Thyroid gland (tissue), 4 donors: Measurements from ENCODE around the gene TEX19. TPM values are rescaled to one million over a fixed set of nuclear protein-coding genes. Genes with fewer than 3 reads are reported as not detected.
A peak's percentile ranks its signal among the peaks of the same experiment; 100 is the strongest.
"Not testable (repeated sequence)": the region's sequence is repeated elsewhere in the genome, so short reads cannot be mapped to it uniquely, and the experiment has no call there.

Source experiments
- DNase-seq, 2 donors: peaks; one replicate each; pipeline ENCODE4 v3.0.0-alpha.2; 2019
- H3K27ac ChIP-seq, 3 donors: fragments of 200-600 bp; sonication (generic); 1 replicate in 2 of 3; 2 replicates in 1 of 3; pipeline ENCODE4 v1.5.1; 2016 to 2019; ENCODE audit warnings: mild to moderate bottlenecking in 1 of 3, moderate library complexity in 1 of 3
- H3K27me3 ChIP-seq: fragments of 200-600 bp; sonication (generic); one replicate; pipeline ENCODE4 v1.5.1; 2019
- H3K36me3 ChIP-seq, 2 donors: fragments of 200-600 bp; sonication (generic); one replicate each; pipeline ENCODE4 v1.5.1; 2016 to 2019
- H3K4me1 ChIP-seq, 2 donors: fragments of 200-600 bp; sonication (generic); one replicate each; pipeline ENCODE4 v1.5.1; 2017 to 2019
- H3K4me3 ChIP-seq, 3 donors: fragments of 200-600 bp; sonication (generic); replicated peaks in 1 of 3; 1 replicate in 2 of 3; 2 replicates in 1 of 3; pipeline ENCODE4 v1.5.1; 2016; ENCODE audit warnings: mild to moderate bottlenecking in 1 of 3
- H3K9me3 ChIP-seq: fragments of 200-600 bp; sonication (generic); one replicate; pipeline ENCODE4 v1.5.1; 2017
- CTCF ChIP-seq, 6 experiments: fragments of 200-600 bp in 3 of 6; fragments of 450-650 bp in 3 of 6; sonication (generic) in 3 of 6; IDR thresholded peaks; one replicate each; pipeline ENCODE4 v1.5.1; 2016 to 2019; ENCODE audit warnings: antibody characterized with exemption in 6 of 6, mild to moderate bottlenecking in 2 of 6, inconsistent platforms in 1 of 6, moderate library complexity in 1 of 6
- POLR2A ChIP-seq, 2 donors: fragments of 450-650 bp; IDR thresholded peaks; one replicate each; pipeline ENCODE4 v1.6.1; 2017; ENCODE audit warnings: antibody characterized with exemption in 2 of 2, mild to moderate bottlenecking in 2 of 2, moderate library complexity in 1 of 2
- WGBS, 2 donors: methylation state at CpG; one replicate each; pipeline ENCODE4 v1.1.5; 2017; 5-methylcytosine and 5-hydroxymethylcytosine counted together
- intact Hi-C: fragments of 100-400 bp; cut with DNase I; formaldehyde crosslinking; loops from one replicate; pipeline ENCODE4 v1.15.1; 2023
- total RNA-seq, 4 donors: library from RNA; depleted of rRNA; stranded (reverse); fragments of >200 nt; gene quantifications; one replicate each; pipeline ENCODE4 v1.2.3, GENCODE V29; 2016

The TEX19 gene
- total RNA-seq, 4 donors from 2014 or later = 0.54 TPM; not detected in 3

- Histone ChIP-seq H3K4me3 (no peak overlapping the region), H3K4me1 (peaks cover 12 to 27% of the 10 kb centered on the region in 2 donors), H3K27me3 (no peaks in the 10 kb centered on the region), H3K36me3 (no peaks in the 10 kb centered on the region), H3K27ac (peak overlapping the region; percentile 88 to 95 (median 89)), H3K9me3 (no peaks in the 10 kb centered on the region)
- 100% methylated on average over 1 of the region's 2 CpGs; no CpG with 5 or more reads in 1 of the 2 donors for WGBS, 2 donors
- TF ChIP-seq CTCF (IDR thresholded peaks at IDR 0.05) = no peak
- TF ChIP-seq POLR2A (IDR thresholded peaks at IDR 0.05) = no peak
- DNase-seq = no peak
- intact Hi-C loops = loop anchor here (10.0 kb wide), 1 partner anchor 417 kb away; no protein-coding TSS in a partner anchor
Measured at GRCh38 chr17:82357394-82357793, 1.7 kb upstream of the TEX19 start.

- whole genome bisulfite sequencing, 2 donors = 92 to 100% methylated on average over 1 of the region's 1 CpG
- not testable (repeated sequence) for H3K36me3 ChIP-seq, H3K27me3 ChIP-seq, H3K4me3 ChIP-seq, H3K9me3 ChIP-seq, H3K27ac ChIP-seq, DNase-seq
- peaks cover 12 to 27% of the 10 kb centered on the region in 2 donors for H3K4me1 ChIP-seq
- intact Hi-C loops = loop anchor here (10.0 kb wide), 1 partner anchor 415 kb away; no protein-coding TSS in a partner anchor
Measured at GRCh38 chr17:82359451-82360074, 516 bp downstream of the TEX19 start.

- 88 to 98% methylated on average over 5 to 6 of the region's 6 CpGs for WGBS, 2 donors
- Histone ChIP-seq H3K4me1 (peaks cover 0 to 4% of the 10 kb centered on the region in 2 donors), H3K9me3 (no peaks in the 10 kb centered on the region), H3K27ac (no peak overlapping the region), H3K36me3 (no peaks in the 10 kb centered on the region), H3K27me3 (no peaks in the 10 kb centered on the region), H3K4me3 (no peak overlapping the region)
- TF ChIP-seq POLR2A (IDR thresholded peaks at IDR 0.05) (no peak), CTCF (IDR thresholded peaks at IDR 0.05) (no peak)
- DNase-seq = no peak
- intact Hi-C loops = no loop called here
Measured at GRCh38 chr17:82361885-82362633, 3.0 kb downstream of the TEX19 start.

GRCh38 chr17:82365606-82366295, 6.7 kb downstream of the TEX19 start:
- peaks cover 3 to 4% of the 10 kb centered on the region in 2 donors for H3K4me1 ChIP-seq

More at GRCh38 chr17:82365606-82366295, 6.7 kb downstream of the TEX19 start:
- Histone ChIP-seq H3K36me3 (no peaks in the 10 kb centered on the region), H3K27ac (no peak overlapping the region), H3K4me3 (no peak overlapping the region), H3K27me3 (no peaks in the 10 kb centered on the region), H3K9me3 (no peaks in the 10 kb centered on the region)
- TF ChIP-seq POLR2A (IDR thresholded peaks at IDR 0.05) (no peak), CTCF (IDR thresholded peaks at IDR 0.05) (no peak)
- DNase-seq = no peak
- intact Hi-C loops = no loop called here
- 71 to 79% methylated on average over 6 of the region's 6 CpGs for WGBS, 2 donors
